Fibroblast of lung (primary cell): ENCODE results near the gene SNRPA. TPM values are rescaled to one million over a fixed set of nuclear protein-coding genes. Genes with fewer than 3 reads are reported as not detected.
"Not testable (repeated sequence)": the region's sequence is repeated elsewhere in the genome, so short reads cannot be mapped to it uniquely, and the experiment has no call there.

Experiments used
- DNase-seq, 2 donors: peaks; one replicate each; pipeline versions ENCODE4 v3.0.0 to v3.0.0-alpha.2; 2010; ENCODE audit warnings: low read depth in 2 of 2
- H2AFZ ChIP-seq: 2 replicates; pipeline ENCODE4 v1.5.1; 2012; ENCODE audit warnings: low read length, control low read depth, inconsistent platforms
- H3K27ac ChIP-seq: 2 replicates; pipeline ENCODE4 v1.5.1; 2011; ENCODE audit warnings: low read length, control low read depth; ENCODE audit not compliant: insufficient read depth
- H3K27me3 ChIP-seq: 2 replicates; pipeline ENCODE4 v1.5.1; 2011; ENCODE audit warnings: mild to moderate bottlenecking, low read length; ENCODE audit not compliant: control insufficient read depth, insufficient read depth
- H3K36me3 ChIP-seq: 2 replicates; pipeline ENCODE4 v1.5.1; 2011; ENCODE audit warnings: low read length; ENCODE audit not compliant: control insufficient read depth, insufficient read depth
- H3K4me1 ChIP-seq: 2 replicates; pipeline ENCODE4 v1.5.1; 2011; ENCODE audit warnings: low read length; ENCODE audit not compliant: control insufficient read depth, insufficient read depth; ENCODE audit errors: extremely low read depth
- H3K4me2 ChIP-seq: 2 replicates; pipeline ENCODE4 v1.5.1; 2011; ENCODE audit warnings: low read length, control low read depth; ENCODE audit not compliant: insufficient read depth; ENCODE audit errors: extremely low read depth
- H3K4me3 ChIP-seq, 4 experiments: fragments of 200-600 bp in 1 of 4; sonication (generic) in 1 of 4; replicated peaks in 1 of 4; 2 replicates each; pipeline ENCODE4 v1.5.1; 2011 to 2016; ENCODE audit warnings: low read length in 4 of 4, low read depth in 3 of 4, mild to moderate bottlenecking in 3 of 4, control low read depth in 2 of 4, inconsistent platforms in 1 of 4, mixed read lengths in 1 of 4; ENCODE audit not compliant: insufficient read depth in 1 of 4; ENCODE audit errors: control extremely low read depth in 1 of 4
- H3K79me2 ChIP-seq: 2 replicates; pipeline ENCODE4 v1.5.1; 2012; ENCODE audit warnings: mild to moderate bottlenecking, low read length, inconsistent platforms; ENCODE audit not compliant: control insufficient read depth, insufficient read depth
- H3K9ac ChIP-seq: 2 replicates; pipeline ENCODE4 v1.5.1; 2011; ENCODE audit warnings: mild to moderate bottlenecking, low read length, control low read depth; ENCODE audit not compliant: insufficient read depth
- H3K9me3 ChIP-seq: 2 replicates; pipeline ENCODE4 v1.5.1; 2012; ENCODE audit warnings: low read depth, low read length; ENCODE audit not compliant: control insufficient read depth, insufficient read depth
- H4K20me1 ChIP-seq: 2 replicates; pipeline ENCODE4 v1.5.1; 2011; ENCODE audit warnings: low read length; ENCODE audit not compliant: control insufficient read depth, insufficient read depth; ENCODE audit errors: extremely low read depth
- EZH2 ChIP-seq: IDR thresholded peaks from 2 replicates; pipeline ENCODE4 v1.5.1; 2012; ENCODE audit warnings: low read length, control low read depth, mild to moderate bottlenecking; ENCODE audit errors: missing control alignments
- polyA plus RNA-seq, 2 donors: library from polyadenylated mRNA; depleted of rRNA in 1 of 2; stranded (reverse) in 1 of 2; unstranded in 1 of 2; fragments of >200 nt; gene quantifications; 2 replicates each; pipeline ENCODE4 v1.2.1, GENCODE V29; 2011 to 2012; ENCODE audit warnings: missing spikeins in 1 of 2
- total RNA-seq: library from RNA; depleted of rRNA; stranded (reverse); fragments of >200 nt; gene quantifications from 2 replicates; pipeline ENCODE4 v1.2.1, GENCODE V29; 2014
- TF ChIP-seq, protein P1 (sequence below), 2 donors: IDR thresholded peaks in 1 of 2; conservative IDR thresholded peaks in 1 of 2; 1 replicate in 1 of 2; 2 replicates in 1 of 2; pipeline ENCODE4 v1.5.1; 2011 to 2012; ENCODE audit warnings: low read length in 2 of 2, control low read depth in 1 of 2, inconsistent platforms in 1 of 2, low read depth in 1 of 2, mild to moderate bottlenecking in 1 of 2

Gene SNRPA
- total and polyA plus RNA-seq, 2 donors (not counting 1 experiment from before 2014, with no cell fraction given) = 41.9 to 74.4 TPM

DNA sequence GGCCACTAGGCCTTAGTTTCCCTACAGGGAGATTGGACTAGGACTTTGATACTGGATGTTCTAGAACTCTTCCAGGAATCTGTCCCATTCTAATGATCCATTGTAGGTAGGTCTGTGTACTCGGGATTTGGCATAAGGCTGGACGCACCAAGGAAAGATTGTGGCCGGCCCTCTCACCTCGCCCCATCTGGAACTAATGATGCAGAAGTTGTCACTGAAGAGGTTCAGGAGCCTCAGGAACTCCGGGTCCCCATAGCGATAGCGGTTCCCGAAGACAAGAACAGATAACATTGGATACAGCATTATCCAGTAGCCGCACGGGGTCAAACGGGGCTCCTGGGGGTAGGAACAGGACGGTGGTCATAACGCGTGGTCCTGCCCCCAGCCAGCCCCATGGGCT lies 59.2 kb downstream of the SNRPA start:
- no peak for TF ChIP-seq EZH2
- TF ChIP-seq, protein P1, sequence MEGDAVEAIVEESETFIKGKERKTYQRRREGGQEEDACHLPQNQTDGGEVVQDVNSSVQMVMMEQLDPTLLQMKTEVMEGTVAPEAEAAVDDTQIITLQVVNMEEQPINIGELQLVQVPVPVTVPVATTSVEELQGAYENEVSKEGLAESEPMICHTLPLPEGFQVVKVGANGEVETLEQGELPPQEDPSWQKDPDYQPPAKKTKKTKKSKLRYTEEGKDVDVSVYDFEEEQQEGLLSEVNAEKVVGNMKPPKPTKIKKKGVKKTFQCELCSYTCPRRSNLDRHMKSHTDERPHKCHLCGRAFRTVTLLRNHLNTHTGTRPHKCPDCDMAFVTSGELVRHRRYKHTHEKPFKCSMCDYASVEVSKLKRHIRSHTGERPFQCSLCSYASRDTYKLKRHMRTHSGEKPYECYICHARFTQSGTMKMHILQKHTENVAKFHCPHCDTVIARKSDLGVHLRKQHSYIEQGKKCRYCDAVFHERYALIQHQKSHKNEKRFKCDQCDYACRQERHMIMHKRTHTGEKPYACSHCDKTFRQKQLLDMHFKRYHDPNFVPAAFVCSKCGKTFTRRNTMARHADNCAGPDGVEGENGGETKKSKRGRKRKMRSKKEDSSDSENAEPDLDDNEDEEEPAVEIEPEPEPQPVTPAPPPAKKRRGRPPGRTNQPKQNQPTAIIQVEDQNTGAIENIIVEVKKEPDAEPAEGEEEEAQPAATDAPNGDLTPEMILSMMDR (conservative IDR thresholded peaks at IDR 0.05 in 1 of 2, IDR thresholded peaks at IDR 0.05 in 1 of 2; ENCODE audit: low read depth in 1 of 2, low read length in 2 of 2) = no peak
- no peak for DNase-seq
- H2AFZ ChIP-seq = no peak overlapping the region
- peaks cover 37% of the 10 kb centered on the region for H3K79me2 ChIP-seq
- no peak overlapping the region for H3K4me2 ChIP-seq
- H3K4me3 ChIP-seq = peak overlapping the region in 2 of 4 experiments; percentile 24 to 46
- no peak overlapping the region for H3K9ac ChIP-seq
- peaks cover 26% of the 10 kb centered on the region for H3K36me3 ChIP-seq
- H3K4me1 ChIP-seq = peaks cover 18% of the 10 kb centered on the region
- H3K27me3 ChIP-seq = no peaks in the 10 kb centered on the region
- no peaks in the 10 kb centered on the region for H4K20me1 ChIP-seq
- H3K9me3 ChIP-seq = no peaks in the 10 kb centered on the region
- peak overlapping the region; percentile 13 for H3K27ac ChIP-seq

DNA sequence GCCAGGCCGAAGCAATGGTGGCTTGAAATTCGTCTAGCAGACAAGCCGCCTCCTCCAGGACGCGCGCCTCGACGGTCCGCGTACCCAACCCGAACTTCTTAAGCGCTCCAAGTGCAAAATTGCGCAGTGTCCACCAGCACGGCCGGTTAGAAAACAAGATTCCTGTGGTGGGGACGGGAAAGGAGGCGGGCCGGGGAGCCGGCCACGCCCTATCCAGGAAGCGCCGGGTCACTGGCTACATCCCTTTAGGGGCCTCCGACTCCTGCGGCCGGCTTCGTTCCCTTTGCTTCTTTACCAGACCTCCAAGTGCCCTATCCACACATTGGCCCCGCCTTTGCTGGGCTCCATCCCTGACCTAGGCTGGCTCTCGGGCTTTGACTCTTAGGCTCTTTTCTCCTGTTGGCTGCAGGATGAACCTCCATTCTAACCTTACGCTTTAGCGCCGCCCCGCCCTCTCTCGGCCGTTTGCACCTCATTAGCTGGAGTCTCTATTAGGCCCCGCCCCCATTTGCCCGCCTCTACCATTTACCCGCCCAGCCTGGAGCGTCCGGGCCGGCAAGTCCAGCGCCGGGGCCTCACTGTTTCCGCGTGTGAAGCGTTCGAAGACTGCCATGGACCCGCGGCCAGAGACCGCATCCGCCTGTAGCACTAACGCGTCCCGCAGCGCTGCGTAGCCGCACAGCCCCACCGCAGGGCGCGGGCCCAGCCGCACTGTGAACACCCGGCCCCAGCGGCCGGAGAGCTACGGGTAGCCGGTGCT lies 59.8 kb downstream of the SNRPA start:
- not testable (repeated sequence) for H3K27me3 ChIP-seq, H3K9me3 ChIP-seq, H4K20me1 ChIP-seq, H2AFZ ChIP-seq, H3K9ac ChIP-seq
- Histone ChIP-seq H3K4me2 (peak overlapping the region; percentile 62), H3K36me3 (peaks cover 22% of the 10 kb centered on the region), H3K79me2 (peaks cover 30% of the 10 kb centered on the region), H3K4me1 (peaks cover 13% of the 10 kb centered on the region), H3K4me3 (peak overlapping the region in 3 of 4 experiments; percentile 21 to 46 (median 34)), H3K27ac (peak overlapping the region; percentile 23)
- peak; percentile 76 to 87 for DNase-seq

DNA sequence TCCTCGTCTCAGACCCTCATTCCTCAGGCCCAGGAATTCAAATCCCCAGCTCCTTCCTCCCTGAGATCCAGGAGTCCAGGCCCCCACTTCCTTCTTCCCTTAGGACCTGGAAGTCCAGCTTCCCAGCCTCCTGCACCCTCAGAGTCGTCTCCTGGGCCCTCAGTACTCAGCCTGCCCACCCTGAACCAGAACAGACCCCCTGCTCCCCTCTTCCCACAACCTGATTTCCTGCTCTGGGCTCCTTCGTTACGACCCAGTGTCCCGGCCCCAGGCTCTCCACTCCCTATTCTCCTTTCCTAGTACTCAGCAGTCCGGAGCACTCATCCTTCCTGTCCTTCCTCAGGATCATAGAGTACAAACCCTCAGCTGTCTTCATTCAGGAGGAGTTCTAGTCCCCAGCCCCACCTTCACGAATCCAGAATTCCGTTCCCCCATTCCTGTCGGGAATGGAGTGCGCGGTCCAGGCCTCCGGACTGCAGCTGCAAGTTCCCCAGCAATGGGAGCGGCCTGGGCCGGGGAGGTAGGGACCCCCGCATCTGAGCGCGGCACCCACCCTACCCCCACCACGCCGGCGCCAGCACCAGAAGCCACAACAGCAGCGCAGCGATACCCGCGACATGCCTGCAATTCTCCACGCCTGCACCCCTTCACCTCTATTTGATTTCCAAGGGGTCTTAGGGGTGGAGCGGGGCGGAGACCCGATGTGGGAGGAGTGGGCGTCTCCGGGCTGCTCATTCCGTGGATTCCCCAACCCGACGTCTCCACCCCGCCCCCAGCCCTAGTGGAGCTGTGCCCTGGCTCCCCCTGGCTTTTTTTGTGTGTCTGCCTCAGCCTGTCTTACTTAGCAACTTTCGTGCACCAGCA lies 60.7 kb downstream of the SNRPA start:
- H3K79me2 ChIP-seq = peaks cover 21% of the 10 kb centered on the region
- H3K4me2 ChIP-seq = no peak overlapping the region
- no peak for DNase-seq
- no peaks in the 10 kb centered on the region for H4K20me1 ChIP-seq
- H3K9me3 ChIP-seq = no peaks in the 10 kb centered on the region
- H3K27me3 ChIP-seq = no peaks in the 10 kb centered on the region
- peaks cover 6% of the 10 kb centered on the region for H3K4me1 ChIP-seq
- H3K4me3 ChIP-seq = peak overlapping the region in 1 of 4 experiments; percentile 28
- TF ChIP-seq, protein P1 (conservative IDR thresholded peaks at IDR 0.05 in 1 of 2, IDR thresholded peaks at IDR 0.05 in 1 of 2; ENCODE audit: low read depth in 1 of 2, low read length in 2 of 2) = no peak
- TF ChIP-seq EZH2 = no peak
- no peak overlapping the region for H3K9ac ChIP-seq
- peaks cover 22% of the 10 kb centered on the region for H3K36me3 ChIP-seq
- no peak overlapping the region for H2AFZ ChIP-seq
- H3K27ac ChIP-seq = no peak overlapping the region

DNA sequence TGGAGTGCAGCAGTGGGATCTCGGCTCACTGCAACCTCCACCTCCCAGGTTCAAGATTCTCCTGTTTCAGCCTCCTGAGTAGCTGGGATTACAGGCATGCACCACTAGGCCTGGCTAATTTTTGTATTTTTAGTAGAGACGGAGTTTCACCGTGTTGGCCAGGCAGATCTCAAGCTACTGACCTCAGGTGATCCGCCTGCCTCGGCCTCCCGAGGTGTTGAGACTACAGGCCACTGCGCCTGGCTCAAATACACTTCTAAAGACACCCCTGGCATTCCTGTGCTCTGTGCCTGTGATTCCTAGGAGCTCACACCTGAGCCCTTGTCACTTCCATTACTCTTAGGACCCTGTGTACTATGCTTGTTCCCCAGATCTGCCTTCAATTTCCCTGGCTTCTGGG lies 61.6 kb downstream of the SNRPA start:
- DNase-seq, H3K4me3 ChIP-seq, H3K27me3 ChIP-seq, H4K20me1 ChIP-seq, H2AFZ ChIP-seq, H3K4me1 ChIP-seq, H3K4me2 ChIP-seq, H3K9me3 ChIP-seq, H3K27ac ChIP-seq, H3K9ac ChIP-seq: not testable (repeated sequence)
- H3K36me3 ChIP-seq = peaks cover 18% of the 10 kb centered on the region
- H3K79me2 ChIP-seq = peaks cover 15% of the 10 kb centered on the region
